DOHH2 (cell line): ENCODE measurements around the gene COL4A3.

Experiments
- H3F3A ChIP-seq: fragments of 200-600 bp; sonication (generic), shearing (Covaris generic); 2 replicates; pipeline ENCODE4 v1.6.0; 2016; ENCODE audit warnings: antibody characterized with exemption, mild to moderate bottlenecking; ENCODE audit not compliant: control insufficient read depth, insufficient read depth
- H3K27ac ChIP-seq: fragments of 200-600 bp; sonication (generic); 2 replicates; pipeline ENCODE4 v1.5.1; 2014; ENCODE audit warnings: low read depth, mild to moderate bottlenecking, low read length, moderate library complexity
- H3K27me3 ChIP-seq: fragments of 200-600 bp; sonication (generic); 2 replicates; pipeline ENCODE4 v1.6.1; 2014; ENCODE audit warnings: mild to moderate bottlenecking, low read length, mixed read lengths; ENCODE audit not compliant: control insufficient read depth
- H3K36me3 ChIP-seq: fragments of 200-600 bp; sonication (generic); 2 replicates; pipeline ENCODE4 v1.6.1; 2014; ENCODE audit warnings: mild to moderate bottlenecking, low read length, moderate library complexity, mixed read lengths; ENCODE audit not compliant: control insufficient read depth
- H3K4me1 ChIP-seq: fragments of 200-600 bp; sonication (generic); 2 replicates; pipeline ENCODE4 v1.6.1; 2014; ENCODE audit warnings: mild to moderate bottlenecking, low read length, mixed read lengths; ENCODE audit not compliant: control insufficient read depth
- H3K4me2 ChIP-seq: fragments of 200-600 bp; sonication (generic); 2 replicates; pipeline ENCODE4 v1.6.0; 2014; ENCODE audit warnings: mild to moderate bottlenecking, low read length, moderate library complexity
- H3K4me3 ChIP-seq: fragments of 200-600 bp; sonication (generic); 2 replicates; pipeline ENCODE4 v1.5.1; 2014; ENCODE audit warnings: mild to moderate bottlenecking, low read length, mixed read lengths
- H3K79me2 ChIP-seq: fragments of 200-600 bp; sonication (generic); 2 replicates; pipeline ENCODE4 v1.6.1; 2014; ENCODE audit warnings: mild to moderate bottlenecking, low read length, mixed read lengths; ENCODE audit not compliant: control insufficient read depth
- H3K9me2 ChIP-seq: fragments of 200-600 bp; sonication (generic); replicated peaks from 2 replicates; pipeline ENCODE4 v1.6.1; 2014; ENCODE audit warnings: mild to moderate bottlenecking, low read length, mixed read lengths; ENCODE audit not compliant: control insufficient read depth
- H3K9me3 ChIP-seq: fragments of 200-600 bp; sonication (generic); 2 replicates; pipeline ENCODE4 v1.6.1; 2014; ENCODE audit warnings: antibody characterized with exemption, low read length, mixed read lengths; ENCODE audit not compliant: control insufficient read depth, insufficient read depth
- H4K20me1 ChIP-seq: fragments of 200-600 bp; sonication (generic); 2 replicates; pipeline ENCODE4 v1.6.0; 2014; ENCODE audit warnings: low read depth, mild to moderate bottlenecking, antibody characterized with exemption, low read length, moderate library complexity; ENCODE audit not compliant: control insufficient read depth, insufficient read depth
- EZH2phosphoT487 ChIP-seq: fragments of 200-600 bp; sonication (generic); IDR thresholded peaks from 2 replicates; pipeline ENCODE4 v1.6.1; 2017; ENCODE audit warnings: borderline replicate concordance, mild to moderate bottlenecking, antibody characterized with exemption, low read length, moderate library complexity, mixed read lengths
- TF ChIP-seq, protein P1 (sequence below): fragments of 200-600 bp; sonication (generic); IDR thresholded peaks from one replicate; pipeline ENCODE4 v1.5.1; 2014; ENCODE audit warnings: antibody characterized with exemption, mild to moderate bottlenecking, low read depth, low read length; ENCODE audit not compliant: poor library complexity, severe bottlenecking

Gene COL4A3

GRCh38 chr2:227267410-227268115 lies 103.1 kb downstream of the COL4A3 start:
- Histone ChIP-seq H3K36me3 (no peaks in the 10 kb centered on the region), H3K27me3 (no peaks in the 10 kb centered on the region), H4K20me1 (no peaks in the 10 kb centered on the region), H3K4me3 (no peak overlapping the region), H3K9me3 (no peaks in the 10 kb centered on the region), H3F3A (no peaks in the 10 kb centered on the region), H3K4me2 (no peak overlapping the region), H3K9me2 (no peaks in the 10 kb centered on the region), H3K79me2 (no peaks in the 10 kb centered on the region), H3K27ac (no peak overlapping the region), H3K4me1 (no peaks in the 10 kb centered on the region)
- no peak for TF ChIP-seq EZH2phosphoT487
- TF ChIP-seq, protein P1, sequence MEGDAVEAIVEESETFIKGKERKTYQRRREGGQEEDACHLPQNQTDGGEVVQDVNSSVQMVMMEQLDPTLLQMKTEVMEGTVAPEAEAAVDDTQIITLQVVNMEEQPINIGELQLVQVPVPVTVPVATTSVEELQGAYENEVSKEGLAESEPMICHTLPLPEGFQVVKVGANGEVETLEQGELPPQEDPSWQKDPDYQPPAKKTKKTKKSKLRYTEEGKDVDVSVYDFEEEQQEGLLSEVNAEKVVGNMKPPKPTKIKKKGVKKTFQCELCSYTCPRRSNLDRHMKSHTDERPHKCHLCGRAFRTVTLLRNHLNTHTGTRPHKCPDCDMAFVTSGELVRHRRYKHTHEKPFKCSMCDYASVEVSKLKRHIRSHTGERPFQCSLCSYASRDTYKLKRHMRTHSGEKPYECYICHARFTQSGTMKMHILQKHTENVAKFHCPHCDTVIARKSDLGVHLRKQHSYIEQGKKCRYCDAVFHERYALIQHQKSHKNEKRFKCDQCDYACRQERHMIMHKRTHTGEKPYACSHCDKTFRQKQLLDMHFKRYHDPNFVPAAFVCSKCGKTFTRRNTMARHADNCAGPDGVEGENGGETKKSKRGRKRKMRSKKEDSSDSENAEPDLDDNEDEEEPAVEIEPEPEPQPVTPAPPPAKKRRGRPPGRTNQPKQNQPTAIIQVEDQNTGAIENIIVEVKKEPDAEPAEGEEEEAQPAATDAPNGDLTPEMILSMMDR = no peak

- H4K20me1 ChIP-seq = no peaks in the 10 kb centered on the region
- no peaks in the 10 kb centered on the region for H3K9me3 ChIP-seq
- no peak overlapping the region for H3K4me3 ChIP-seq
- H3F3A ChIP-seq = no peaks in the 10 kb centered on the region
- no peaks in the 10 kb centered on the region for H3K36me3 ChIP-seq
- no peaks in the 10 kb centered on the region for H3K9me2 ChIP-seq
- TF ChIP-seq, protein P1 = no peak
- no peak for TF ChIP-seq EZH2phosphoT487
- no peak overlapping the region for H3K4me2 ChIP-seq
- no peaks in the 10 kb centered on the region for H3K79me2 ChIP-seq
- H3K4me1 ChIP-seq = no peaks in the 10 kb centered on the region
- H3K27me3 ChIP-seq = no peaks in the 10 kb centered on the region
- no peak overlapping the region for H3K27ac ChIP-seq
Measured at GRCh38 chr2:227280895-227281294, 116.5 kb downstream of the COL4A3 start.

- H3K27ac ChIP-seq = no peak overlapping the region
- TF ChIP-seq EZH2phosphoT487 = no peak
- TF ChIP-seq, protein P1 = no peak
- no peaks in the 10 kb centered on the region for H3K4me1 ChIP-seq
- no peaks in the 10 kb centered on the region for H3K9me2 ChIP-seq
- no peaks in the 10 kb centered on the region for H3K9me3 ChIP-seq
- H3K4me2 ChIP-seq = no peak overlapping the region
- H3K79me2 ChIP-seq = no peaks in the 10 kb centered on the region
- H4K20me1 ChIP-seq = no peaks in the 10 kb centered on the region
- no peaks in the 10 kb centered on the region for H3F3A ChIP-seq
- H3K4me3 ChIP-seq = no peak overlapping the region
- no peaks in the 10 kb centered on the region for H3K36me3 ChIP-seq
- H3K27me3 ChIP-seq = no peaks in the 10 kb centered on the region
Measured at GRCh38 chr2:227285741-227286236, 121.4 kb downstream of the COL4A3 start.
